Fibroblast of lung (primary cell): Measurements from ENCODE around the gene FOXK2. TPM values are rescaled to one million over a fixed set of nuclear protein-coding genes. Genes with fewer than 3 reads are reported as not detected.

Experiments
- DNase-seq, 2 donors: peaks; one replicate each; pipeline versions ENCODE4 v3.0.0 to v3.0.0-alpha.2; 2010; ENCODE audit warnings: low read depth in 2 of 2
- H2AFZ ChIP-seq: 2 replicates; pipeline ENCODE4 v1.5.1; 2012; ENCODE audit warnings: low read length, control low read depth, inconsistent platforms
- H3K27ac ChIP-seq: 2 replicates; pipeline ENCODE4 v1.5.1; 2011; ENCODE audit warnings: low read length, control low read depth; ENCODE audit not compliant: insufficient read depth
- H3K27me3 ChIP-seq: 2 replicates; pipeline ENCODE4 v1.5.1; 2011; ENCODE audit warnings: mild to moderate bottlenecking, low read length; ENCODE audit not compliant: control insufficient read depth, insufficient read depth
- H3K36me3 ChIP-seq: 2 replicates; pipeline ENCODE4 v1.5.1; 2011; ENCODE audit warnings: low read length; ENCODE audit not compliant: control insufficient read depth, insufficient read depth
- H3K4me1 ChIP-seq: 2 replicates; pipeline ENCODE4 v1.5.1; 2011; ENCODE audit warnings: low read length; ENCODE audit not compliant: control insufficient read depth, insufficient read depth; ENCODE audit errors: extremely low read depth
- H3K4me2 ChIP-seq: 2 replicates; pipeline ENCODE4 v1.5.1; 2011; ENCODE audit warnings: low read length, control low read depth; ENCODE audit not compliant: insufficient read depth; ENCODE audit errors: extremely low read depth
- H3K4me3 ChIP-seq, 4 experiments: fragments of 200-600 bp in 1 of 4; sonication (generic) in 1 of 4; replicated peaks in 1 of 4; 2 replicates each; pipeline ENCODE4 v1.5.1; 2011 to 2016; ENCODE audit warnings: low read length in 4 of 4, low read depth in 3 of 4, mild to moderate bottlenecking in 3 of 4, control low read depth in 2 of 4, inconsistent platforms in 1 of 4, mixed read lengths in 1 of 4; ENCODE audit not compliant: insufficient read depth in 1 of 4; ENCODE audit errors: control extremely low read depth in 1 of 4
- H3K79me2 ChIP-seq: 2 replicates; pipeline ENCODE4 v1.5.1; 2012; ENCODE audit warnings: mild to moderate bottlenecking, low read length, inconsistent platforms; ENCODE audit not compliant: control insufficient read depth, insufficient read depth
- H3K9ac ChIP-seq: 2 replicates; pipeline ENCODE4 v1.5.1; 2011; ENCODE audit warnings: mild to moderate bottlenecking, low read length, control low read depth; ENCODE audit not compliant: insufficient read depth
- H3K9me3 ChIP-seq: 2 replicates; pipeline ENCODE4 v1.5.1; 2012; ENCODE audit warnings: low read depth, low read length; ENCODE audit not compliant: control insufficient read depth, insufficient read depth
- H4K20me1 ChIP-seq: 2 replicates; pipeline ENCODE4 v1.5.1; 2011; ENCODE audit warnings: low read length; ENCODE audit not compliant: control insufficient read depth, insufficient read depth; ENCODE audit errors: extremely low read depth
- EZH2 ChIP-seq: IDR thresholded peaks from 2 replicates; pipeline ENCODE4 v1.5.1; 2012; ENCODE audit warnings: low read length, control low read depth, mild to moderate bottlenecking; ENCODE audit errors: missing control alignments
- polyA plus RNA-seq, 2 donors: library from polyadenylated mRNA; depleted of rRNA in 1 of 2; stranded (reverse) in 1 of 2; unstranded in 1 of 2; fragments of >200 nt; gene quantifications; 2 replicates each; pipeline ENCODE4 v1.2.1, GENCODE V29; 2011 to 2012; ENCODE audit warnings: missing spikeins in 1 of 2
- total RNA-seq: library from RNA; depleted of rRNA; stranded (reverse); fragments of >200 nt; gene quantifications from 2 replicates; pipeline ENCODE4 v1.2.1, GENCODE V29; 2014
- TF ChIP-seq, protein P1 (sequence below), 2 donors: IDR thresholded peaks in 1 of 2; conservative IDR thresholded peaks in 1 of 2; 1 replicate in 1 of 2; 2 replicates in 1 of 2; pipeline ENCODE4 v1.5.1; 2011 to 2012; ENCODE audit warnings: low read length in 2 of 2, control low read depth in 1 of 2, inconsistent platforms in 1 of 2, low read depth in 1 of 2, mild to moderate bottlenecking in 1 of 2

FOXK2 gene
- total and polyA plus RNA-seq, 2 donors (not counting 1 experiment from before 2014, with no cell fraction given), result 23.5 to 33.2 TPM

DNA sequence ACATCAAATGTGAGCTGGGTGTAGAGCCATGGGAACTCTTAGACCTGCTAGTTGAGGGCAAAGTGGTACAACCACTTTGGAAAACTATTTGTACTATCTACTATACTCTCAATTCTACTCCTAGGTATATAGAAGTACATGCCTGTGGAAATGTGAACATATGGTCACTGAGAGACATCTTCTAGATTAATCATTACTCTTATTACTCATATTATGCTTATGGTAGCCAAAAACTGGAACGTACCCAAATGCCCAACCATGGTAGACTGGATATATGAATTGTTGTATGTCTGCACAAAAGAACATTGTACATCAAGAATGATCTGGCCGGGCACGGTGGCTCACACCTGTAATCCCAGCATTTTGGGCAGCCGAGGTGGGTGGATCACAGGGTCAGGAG is 126.0 kb downstream of the FOXK2 start:
- no peaks in the 10 kb centered on the region for H3K9me3 ChIP-seq
- H3K79me2 ChIP-seq, result peaks cover 69% of the 10 kb centered on the region
- H3K27ac ChIP-seq, result no peak overlapping the region
- no peaks in the 10 kb centered on the region for H4K20me1 ChIP-seq
- no peak overlapping the region for H3K9ac ChIP-seq
- no peak overlapping the region for H3K4me3 ChIP-seq
- TF ChIP-seq EZH2, result no peak
- TF ChIP-seq, protein P1, sequence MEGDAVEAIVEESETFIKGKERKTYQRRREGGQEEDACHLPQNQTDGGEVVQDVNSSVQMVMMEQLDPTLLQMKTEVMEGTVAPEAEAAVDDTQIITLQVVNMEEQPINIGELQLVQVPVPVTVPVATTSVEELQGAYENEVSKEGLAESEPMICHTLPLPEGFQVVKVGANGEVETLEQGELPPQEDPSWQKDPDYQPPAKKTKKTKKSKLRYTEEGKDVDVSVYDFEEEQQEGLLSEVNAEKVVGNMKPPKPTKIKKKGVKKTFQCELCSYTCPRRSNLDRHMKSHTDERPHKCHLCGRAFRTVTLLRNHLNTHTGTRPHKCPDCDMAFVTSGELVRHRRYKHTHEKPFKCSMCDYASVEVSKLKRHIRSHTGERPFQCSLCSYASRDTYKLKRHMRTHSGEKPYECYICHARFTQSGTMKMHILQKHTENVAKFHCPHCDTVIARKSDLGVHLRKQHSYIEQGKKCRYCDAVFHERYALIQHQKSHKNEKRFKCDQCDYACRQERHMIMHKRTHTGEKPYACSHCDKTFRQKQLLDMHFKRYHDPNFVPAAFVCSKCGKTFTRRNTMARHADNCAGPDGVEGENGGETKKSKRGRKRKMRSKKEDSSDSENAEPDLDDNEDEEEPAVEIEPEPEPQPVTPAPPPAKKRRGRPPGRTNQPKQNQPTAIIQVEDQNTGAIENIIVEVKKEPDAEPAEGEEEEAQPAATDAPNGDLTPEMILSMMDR (conservative IDR thresholded peaks at IDR 0.05 in 1 of 2, IDR thresholded peaks at IDR 0.05 in 1 of 2; ENCODE audit: low read depth in 1 of 2, low read length in 2 of 2), result no peak
- peaks cover 5% of the 10 kb centered on the region for H3K36me3 ChIP-seq
- H3K4me1 ChIP-seq, result peaks cover 6% of the 10 kb centered on the region
- H3K4me2 ChIP-seq, result no peak overlapping the region
- peak in 1 of 2 donors; percentile 21 for DNase-seq
- no peaks in the 10 kb centered on the region for H3K27me3 ChIP-seq
- H2AFZ ChIP-seq, result no peak overlapping the region

DNA sequence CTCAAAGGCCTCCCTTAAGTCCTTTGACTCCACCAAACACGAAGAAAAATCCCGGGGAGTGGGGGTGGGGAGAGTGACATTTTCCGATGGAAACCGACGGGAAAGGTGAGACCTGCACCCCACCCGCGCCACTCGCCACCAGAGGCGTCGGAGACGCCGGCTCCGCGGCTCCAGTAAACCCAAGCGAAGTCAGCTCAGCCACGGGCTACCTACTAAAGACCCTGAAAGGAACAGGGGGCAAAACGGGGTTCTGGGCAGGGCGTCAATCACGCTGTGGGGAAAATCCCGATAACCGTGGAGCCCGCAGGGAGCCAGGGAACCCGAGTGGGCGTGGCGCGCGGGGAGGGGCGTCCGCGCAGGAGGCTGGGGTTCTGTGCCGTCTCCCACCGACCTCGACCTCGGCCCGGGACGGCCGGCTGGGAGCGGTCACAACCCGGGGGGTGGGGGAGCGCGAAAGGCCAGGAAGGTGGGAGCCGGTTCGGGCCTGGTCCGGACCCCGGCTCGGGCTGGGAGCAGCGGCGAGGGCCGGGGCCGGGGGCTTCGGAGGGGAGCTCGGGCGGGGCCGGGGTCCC is 128.1 kb downstream of the FOXK2 start:
- no peak for DNase-seq
- no peak overlapping the region for H2AFZ ChIP-seq

DNA sequence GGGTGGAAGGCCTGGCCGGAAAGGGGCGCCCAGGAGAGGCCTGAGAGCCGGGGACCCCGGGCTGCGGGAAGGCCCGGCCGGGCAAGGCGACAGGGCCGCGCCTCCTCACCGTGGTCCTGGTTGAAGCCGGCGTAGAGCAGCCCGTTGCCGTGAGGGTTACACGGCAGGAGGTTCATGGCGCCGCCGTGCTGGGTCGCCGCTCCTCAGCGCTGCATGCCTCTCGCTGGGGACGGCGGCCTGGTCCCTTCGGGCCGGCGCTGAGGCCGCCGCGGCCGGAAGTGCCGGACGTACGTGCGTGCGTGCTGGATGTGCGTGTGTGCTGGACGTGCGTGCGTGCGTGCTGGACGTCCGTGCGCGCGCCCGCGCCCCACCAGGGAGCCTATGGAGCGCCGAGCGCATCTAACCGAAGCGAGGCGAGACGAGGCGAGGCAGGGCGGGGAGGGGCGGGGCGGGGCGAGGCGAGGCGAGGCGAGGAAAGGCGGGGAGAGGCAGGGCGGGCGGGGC is 128.7 kb downstream of the FOXK2 start, which contains the start of gene WDR45B:
Gene WDR45B (minus strand): TSS at position 280 of the 504 bp plus-strand sequence. CDS start 104 bp downstream, at position 176.
- peak; percentile 98 for DNase-seq
- Histone ChIP-seq H3K4me3 (peak within 1 kb of the TSS; percentile 52 to 97 (median 78)), H4K20me1 (no peaks in the 10 kb centered on the region), H3K79me2 (peaks cover 48% of the 10 kb centered on the region), H3K27me3 (no peaks in the 10 kb centered on the region), H3K27ac (peak within 1 kb of the TSS; percentile 98), H3K4me2 (peak within 1 kb of the TSS; percentile 89), H2AFZ (peak within 1 kb of the TSS; percentile 68), H3K4me1 (peaks cover 6% of the 10 kb centered on the region), H3K9me3 (no peaks in the 10 kb centered on the region), H3K36me3 (no peaks in the 10 kb centered on the region), H3K9ac (peak within 1 kb of the TSS; percentile 99)
- no peak for TF ChIP-seq EZH2
- TF ChIP-seq, protein P1 (conservative IDR thresholded peaks at IDR 0.05 in 1 of 2, IDR thresholded peaks at IDR 0.05 in 1 of 2; ENCODE audit: low read depth in 1 of 2, low read length in 2 of 2), result no peak

More for the DNA sequence above, 128.1 kb downstream of the FOXK2 start:
- H3K4me3 ChIP-seq, result peak overlapping the region; percentile 52 to 97 (median 78)
- H3K79me2 ChIP-seq, result peaks cover 52% of the 10 kb centered on the region
- peak overlapping the region; percentile 99 for H3K9ac ChIP-seq
- H3K9me3 ChIP-seq, result no peaks in the 10 kb centered on the region
- no peak for TF ChIP-seq EZH2
- TF ChIP-seq, protein P1 (conservative IDR thresholded peaks at IDR 0.05 in 1 of 2, IDR thresholded peaks at IDR 0.05 in 1 of 2; ENCODE audit: low read depth in 1 of 2, low read length in 2 of 2), result peak in 1 of 2 donors; percentile 12
- H3K27ac ChIP-seq, result peak overlapping the region; percentile 98
- no peaks in the 10 kb centered on the region for H3K27me3 ChIP-seq
- no peaks in the 10 kb centered on the region for H4K20me1 ChIP-seq
- peaks cover 6% of the 10 kb centered on the region for H3K4me1 ChIP-seq
- H3K4me2 ChIP-seq, result peak overlapping the region; percentile 89
- H3K36me3 ChIP-seq, result peaks cover 2% of the 10 kb centered on the region
